Measurements from ENCODE around the gene GLT1D1.

GRCh38 chr12:128933926-128934325 is 80.6 kb downstream of the GLT1D1 start:
- no peak for TF ChIP-seq CTCF (IDR thresholded peaks at IDR 0.05; ENCODE audit: insufficient read depth, low read length, poor library complexity, severe bottlenecking)
- no peak for TF ChIP-seq EZH2phosphoT487 (conservative IDR thresholded peaks at IDR 0.05; ENCODE audit: low read length)
